Neural progenitor cell (in vitro differentiated cells): ENCODE results near the gene ASIC1. TPM values are rescaled to one million over a fixed set of nuclear protein-coding genes. Genes with fewer than 3 reads are reported as not detected.

ENCODE experiments used
- DNase-seq: peaks from one replicate; pipeline ENCODE4 v3.0.0-alpha.2; 2016; ENCODE audit warnings: low spot score
- H2AFZ ChIP-seq: fragments of 200-600 bp; sonication (generic); replicated peaks from 2 replicates; pipeline ENCODE4 v1.6.1; 2016; ENCODE audit warnings: antibody characterized with exemption
- H3F3A ChIP-seq: fragments of 200-600 bp; sonication (generic); 2 replicates; pipeline ENCODE4 v1.6.1; 2016; ENCODE audit warnings: antibody characterized with exemption, low read depth
- H3K27ac ChIP-seq: fragments of 200-600 bp; sonication (generic); 2 replicates; pipeline ENCODE4 v1.5.1; 2016; ENCODE audit warnings: mild to moderate bottlenecking
- H3K27me3 ChIP-seq: fragments of 200-600 bp; sonication (generic); 2 replicates; pipeline ENCODE4 v1.6.1; 2016; ENCODE audit warnings: mild to moderate bottlenecking, moderate library complexity
- H3K36me3 ChIP-seq: fragments of 200-600 bp; sonication (generic); 2 replicates; pipeline ENCODE4 v1.5.1; 2016
- H3K4me1 ChIP-seq: fragments of 200-600 bp; sonication (generic); 2 replicates; pipeline ENCODE4 v1.6.1; 2016; ENCODE audit warnings: mixed run types
- H3K4me2 ChIP-seq: fragments of 200-600 bp; sonication (generic); 2 replicates; pipeline ENCODE4 v1.6.1; 2016
- H3K4me3 ChIP-seq: fragments of 200-600 bp; sonication (generic); 2 replicates; pipeline ENCODE4 v1.5.1; 2016
- H3K79me2 ChIP-seq: fragments of 200-600 bp; sonication (generic); 2 replicates; pipeline ENCODE4 v1.6.1; 2016; ENCODE audit warnings: low read depth
- H3K9ac ChIP-seq: fragments of 200-600 bp; sonication (generic); 2 replicates; pipeline ENCODE4 v1.6.1; 2016
- H3K9me3 ChIP-seq: fragments of 200-600 bp; sonication (generic); 2 replicates; pipeline ENCODE4 v1.5.1; 2016; ENCODE audit warnings: low read depth
- H4K20me1 ChIP-seq: fragments of 200-600 bp; sonication (generic); 2 replicates; pipeline ENCODE4 v1.6.1; 2016; ENCODE audit warnings: low read depth
- H3K27ac Mint-ChIP-seq: 3 replicates; pipeline ENCODE4 v1.8.0; 2021; ENCODE audit warnings: mixed read lengths
- H3K27me3 Mint-ChIP-seq: 2 replicates; pipeline ENCODE4 v1.8.0; 2022; ENCODE audit warnings: low read depth, mild to moderate bottlenecking, inconsistent platforms, moderate library complexity, mixed read lengths; ENCODE audit not compliant: insufficient read depth
- H3K36me3 Mint-ChIP-seq: 3 replicates; pipeline ENCODE4 v1.8.0; 2021; ENCODE audit warnings: mixed read lengths
- H3K4me1 Mint-ChIP-seq: 3 replicates; pipeline ENCODE4 v1.8.0; 2021; ENCODE audit warnings: mixed read lengths
- H3K4me3 Mint-ChIP-seq: 3 replicates; pipeline ENCODE4 v1.8.0; 2021; ENCODE audit warnings: mild to moderate bottlenecking, moderate library complexity, mixed read lengths
- H3K9me3 Mint-ChIP-seq: 3 replicates; pipeline ENCODE4 v1.8.0; 2020; ENCODE audit warnings: mixed read lengths
- CTCF ChIP-seq: fragments of 200-600 bp; sonication (generic); IDR thresholded peaks from 2 replicates; pipeline ENCODE4 v1.5.1; 2017; ENCODE audit warnings: antibody characterized with exemption, mild to moderate bottlenecking
- EZH2 ChIP-seq: fragments of 200-600 bp; sonication (generic); IDR thresholded peaks from 2 replicates; pipeline ENCODE4 v1.6.1; 2017; ENCODE audit warnings: antibody characterized with exemption, mild to moderate bottlenecking, moderate library complexity
- EZH2phosphoT487 ChIP-seq: fragments of 200-600 bp; sonication (generic); IDR thresholded peaks from 2 replicates; pipeline ENCODE4 v1.6.1; 2017; ENCODE audit warnings: antibody characterized with exemption
- total RNA-seq: library from RNA; depleted of rRNA; stranded (reverse); fragments of >200 nt; gene quantifications from 2 replicates; pipeline ENCODE4 v1.2.3, GENCODE V29; 2015; ENCODE audit warnings: low replicate concordance

ASIC1 gene
- total RNA-seq, 1 donor from 2014 or later, result 2.5 TPM

GRCh38 chr12:50119387-50119786 is 62.0 kb downstream of the ASIC1 start:
- Mint-ChIP-seq H3K27ac (no peak overlapping the region), H3K9me3 (no peaks in the 10 kb centered on the region), H3K4me1 (peaks cover 18% of the 10 kb centered on the region), H3K36me3 (peaks cover 12% of the 10 kb centered on the region), H3K27me3 (peaks cover 7% of the 10 kb centered on the region), H3K4me3 (no peak overlapping the region)
- Histone ChIP-seq H3K79me2 (peaks cover 6% of the 10 kb centered on the region), H3K27me3 (no peaks in the 10 kb centered on the region), H4K20me1 (no peaks in the 10 kb centered on the region), H3K27ac (no peak overlapping the region), H3K9ac (no peak overlapping the region), H3K4me1 (no peaks in the 10 kb centered on the region), H3F3A (no peaks in the 10 kb centered on the region), H2AFZ (no peak overlapping the region), H3K4me3 (no peak overlapping the region), H3K4me2 (no peak overlapping the region), H3K9me3 (no peaks in the 10 kb centered on the region), H3K36me3 (no peaks in the 10 kb centered on the region)
- DNase-seq, result no peak
- no peak for TF ChIP-seq EZH2phosphoT487

- H3K9me3 Mint-ChIP-seq, result no peaks in the 10 kb centered on the region
- Histone ChIP-seq H3K27me3 (no peaks in the 10 kb centered on the region), H2AFZ (no peak overlapping the region), H3K9me3 (no peaks in the 10 kb centered on the region), H3K36me3 (no peaks in the 10 kb centered on the region), H3K4me2 (no peak overlapping the region), H3K79me2 (no peaks in the 10 kb centered on the region), H3F3A (no peaks in the 10 kb centered on the region), H3K27ac (no peak overlapping the region), H4K20me1 (no peaks in the 10 kb centered on the region), H3K4me3 (no peak overlapping the region), H3K9ac (no peak overlapping the region), H3K4me1 (no peaks in the 10 kb centered on the region)
- TF ChIP-seq EZH2 (no peak), EZH2phosphoT487 (no peak), CTCF (no peak)
- DNase-seq, result no peak
- H3K27ac Mint-ChIP-seq, result no peak overlapping the region
- H3K36me3 Mint-ChIP-seq, result peaks cover 11% of the 10 kb centered on the region
- no peak overlapping the region for H3K4me3 Mint-ChIP-seq
- peaks cover 7% of the 10 kb centered on the region for H3K27me3 Mint-ChIP-seq
- peaks cover 15% of the 10 kb centered on the region for H3K4me1 Mint-ChIP-seq
Measured at GRCh38 chr12:50120521-50120920, 63.1 kb downstream of the ASIC1 start.

- H3K27ac ChIP-seq, result no peak overlapping the region
- no peaks in the 10 kb centered on the region for H4K20me1 ChIP-seq
- no peaks in the 10 kb centered on the region for H3K4me1 ChIP-seq
- Mint-ChIP-seq H3K9me3 (no peaks in the 10 kb centered on the region), H3K27ac (no peak overlapping the region), H3K36me3 (peaks cover 11% of the 10 kb centered on the region), H3K4me3 (no peak overlapping the region), H3K4me1 (peaks cover 10% of the 10 kb centered on the region), H3K27me3 (peaks cover 6% of the 10 kb centered on the region)
- no peaks in the 10 kb centered on the region for H3F3A ChIP-seq
- no peak overlapping the region for H3K9ac ChIP-seq
- H3K79me2 ChIP-seq, result no peaks in the 10 kb centered on the region
- no peak overlapping the region for H3K4me3 ChIP-seq
- no peak for DNase-seq
- H3K9me3 ChIP-seq, result no peaks in the 10 kb centered on the region
- no peak for TF ChIP-seq EZH2
- TF ChIP-seq CTCF, result no peak
- TF ChIP-seq EZH2phosphoT487, result no peak
- no peaks in the 10 kb centered on the region for H3K36me3 ChIP-seq
- no peaks in the 10 kb centered on the region for H3K27me3 ChIP-seq
- no peak overlapping the region for H2AFZ ChIP-seq
- no peak overlapping the region for H3K4me2 ChIP-seq
Measured at GRCh38 chr12:50120953-50121352, 63.6 kb downstream of the ASIC1 start.

GRCh38 chr12:50121641-50122040 is 64.2 kb downstream of the ASIC1 start:
- peaks cover 4% of the 10 kb centered on the region for H3K4me1 Mint-ChIP-seq
- Histone ChIP-seq H3K36me3 (no peaks in the 10 kb centered on the region), H3K27ac (no peak overlapping the region), H3K4me3 (no peak overlapping the region), H3K9me3 (no peaks in the 10 kb centered on the region), H3K9ac (no peak overlapping the region), H3K4me1 (no peaks in the 10 kb centered on the region), H3K27me3 (no peaks in the 10 kb centered on the region), H2AFZ (no peak overlapping the region), H3F3A (no peaks in the 10 kb centered on the region), H3K4me2 (no peak overlapping the region), H4K20me1 (no peaks in the 10 kb centered on the region), H3K79me2 (no peaks in the 10 kb centered on the region)
- H3K27me3 Mint-ChIP-seq, result peaks cover 5% of the 10 kb centered on the region
- TF ChIP-seq EZH2 (no peak), EZH2phosphoT487 (no peak), CTCF (no peak)
- no peak overlapping the region for H3K4me3 Mint-ChIP-seq
- DNase-seq, result no peak
- peaks cover 11% of the 10 kb centered on the region for H3K36me3 Mint-ChIP-seq
- no peak overlapping the region for H3K27ac Mint-ChIP-seq
- H3K9me3 Mint-ChIP-seq, result no peaks in the 10 kb centered on the region
